ENCODE measurements around the gene PPP2R5E.

DNA sequence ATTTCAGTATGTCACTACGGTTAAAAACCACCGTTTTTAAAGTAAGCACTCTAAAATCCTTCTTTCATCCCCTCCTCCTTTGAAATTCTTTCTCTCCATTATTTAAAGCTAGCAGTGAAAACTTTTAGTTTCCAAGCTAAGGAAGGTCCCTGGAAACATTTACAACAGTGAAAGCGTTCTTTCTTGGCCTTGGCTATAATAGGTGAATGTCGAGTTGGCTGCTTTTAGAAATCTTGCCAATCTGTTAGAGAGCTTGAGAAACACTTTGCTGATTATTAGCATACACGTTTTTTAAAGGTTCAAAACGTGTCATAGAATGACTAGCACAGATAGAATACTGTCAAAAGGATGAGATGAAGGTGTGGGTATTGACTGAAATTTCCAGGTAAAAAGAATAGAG, 83.4 kb downstream of the PPP2R5E start:
- no peak for TF ChIP-seq YY1 (IDR thresholded peaks at IDR 0.05; ENCODE audit: insufficient read depth, insufficient read length)
- TF ChIP-seq SUZ12 (IDR thresholded peaks at IDR 0.05; ENCODE audit: extremely low read depth, insufficient read depth, insufficient read length) = no peak
- TF ChIP-seq ZNF274 (IDR thresholded peaks at IDR 0.05; ENCODE audit: low read depth, low read length) = no peak
